HepG2 (cell line): Measurements from ENCODE around the gene LRRC72.

ENCODE experiments used
- CBX1 ChIP-seq: IDR thresholded peaks from one replicate; pipeline ENCODE4 v1.6.1; 2016; ENCODE audit warnings: antibody characterized with exemption, low read depth
- GTF2F1 ChIP-seq: fragments of 150-350 bp; IDR thresholded peaks from 2 replicates; pipeline ENCODE4 v1.6.1; 2014; ENCODE audit warnings: low read length
- GTF3A ChIP-seq: sonication (generic); formaldehyde crosslinking; conservative IDR thresholded peaks from 2 replicates; pipeline ENCODE4 v1.4.0; 2020; ENCODE audit warnings: mild to moderate bottlenecking, missing genetic modification reagents
- KDM1A ChIP-seq: IDR thresholded peaks from 2 replicates; pipeline ENCODE4 v1.6.1; 2016; ENCODE audit warnings: missing compliant biosample characterization
- NFE2L2 ChIP-seq: fragments of 150-350 bp; IDR thresholded peaks from 2 replicates; pipeline ENCODE4 v1.6.1; 2014; ENCODE audit warnings: low read length
- SMC3 ChIP-seq: IDR thresholded peaks from 2 replicates; pipeline ENCODE4 v1.6.1; 2011; ENCODE audit warnings: low read length, improper control_type of control experiment
- TRIM24 ChIP-seq: sonication (generic); formaldehyde crosslinking; IDR thresholded peaks from 2 replicates; pipeline ENCODE4 v1.8.0; 2022; ENCODE audit warnings: mild to moderate bottlenecking, missing genetic modification reagents
- TF ChIP-seq, protein P1 (sequence below): sonication (generic); formaldehyde crosslinking; IDR thresholded peaks from 2 replicates; pipeline ENCODE4 v1.5.0; 2020; ENCODE audit warnings: mild to moderate bottlenecking, missing genetic modification reagents, moderate library complexity
- TF ChIP-seq, protein P2 (sequence below): sonication (generic); formaldehyde crosslinking; conservative IDR thresholded peaks from 2 replicates; pipeline ENCODE4 v1.4.0; 2020; ENCODE audit warnings: missing genetic modification reagents
- TF ChIP-seq, protein P3 (sequence below): sonication (generic); formaldehyde crosslinking; IDR thresholded peaks from 2 replicates; pipeline ENCODE4 v1.4.0; 2020; ENCODE audit warnings: missing genetic modification reagents; ENCODE audit errors: not compliant biosample characterization
- TF ChIP-seq, protein P4 (sequence below): sonication (generic); formaldehyde crosslinking; IDR thresholded peaks from 2 replicates; pipeline ENCODE4 v1.8.1; 2023; ENCODE audit warnings: missing genetic modification reagents, inconsistent platforms, borderline replicate concordance

DNA sequence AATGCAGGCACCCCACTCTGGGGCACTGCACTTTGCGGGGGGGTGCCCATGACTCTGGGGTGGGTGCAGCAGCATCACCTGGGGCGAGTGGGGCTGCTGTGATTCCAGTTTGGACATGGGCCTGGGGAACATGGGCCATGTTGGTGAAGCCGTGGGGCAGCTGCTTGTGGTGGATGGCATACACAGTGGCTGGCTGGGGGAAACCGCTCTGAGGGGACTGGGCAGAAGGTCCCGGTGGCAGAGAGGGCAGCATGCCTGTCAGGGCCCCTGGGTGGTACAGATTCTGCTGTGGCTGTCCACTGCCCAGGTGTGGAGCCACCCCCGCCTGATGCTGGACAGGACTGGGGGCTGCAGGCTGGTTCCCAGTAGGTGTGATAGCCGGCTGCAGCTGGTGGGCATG is 57.2 kb downstream of the LRRC72 start:
- no peak for TF ChIP-seq GTF3A (CRISPR knock-in tag)
- TF ChIP-seq, protein P1, sequence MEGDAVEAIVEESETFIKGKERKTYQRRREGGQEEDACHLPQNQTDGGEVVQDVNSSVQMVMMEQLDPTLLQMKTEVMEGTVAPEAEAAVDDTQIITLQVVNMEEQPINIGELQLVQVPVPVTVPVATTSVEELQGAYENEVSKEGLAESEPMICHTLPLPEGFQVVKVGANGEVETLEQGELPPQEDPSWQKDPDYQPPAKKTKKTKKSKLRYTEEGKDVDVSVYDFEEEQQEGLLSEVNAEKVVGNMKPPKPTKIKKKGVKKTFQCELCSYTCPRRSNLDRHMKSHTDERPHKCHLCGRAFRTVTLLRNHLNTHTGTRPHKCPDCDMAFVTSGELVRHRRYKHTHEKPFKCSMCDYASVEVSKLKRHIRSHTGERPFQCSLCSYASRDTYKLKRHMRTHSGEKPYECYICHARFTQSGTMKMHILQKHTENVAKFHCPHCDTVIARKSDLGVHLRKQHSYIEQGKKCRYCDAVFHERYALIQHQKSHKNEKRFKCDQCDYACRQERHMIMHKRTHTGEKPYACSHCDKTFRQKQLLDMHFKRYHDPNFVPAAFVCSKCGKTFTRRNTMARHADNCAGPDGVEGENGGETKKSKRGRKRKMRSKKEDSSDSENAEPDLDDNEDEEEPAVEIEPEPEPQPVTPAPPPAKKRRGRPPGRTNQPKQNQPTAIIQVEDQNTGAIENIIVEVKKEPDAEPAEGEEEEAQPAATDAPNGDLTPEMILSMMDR, result no peak
- no peak for TF ChIP-seq KDM1A (CRISPR knock-in tag)
- TF ChIP-seq GTF2F1, result no peak
- TF ChIP-seq, protein P2, sequence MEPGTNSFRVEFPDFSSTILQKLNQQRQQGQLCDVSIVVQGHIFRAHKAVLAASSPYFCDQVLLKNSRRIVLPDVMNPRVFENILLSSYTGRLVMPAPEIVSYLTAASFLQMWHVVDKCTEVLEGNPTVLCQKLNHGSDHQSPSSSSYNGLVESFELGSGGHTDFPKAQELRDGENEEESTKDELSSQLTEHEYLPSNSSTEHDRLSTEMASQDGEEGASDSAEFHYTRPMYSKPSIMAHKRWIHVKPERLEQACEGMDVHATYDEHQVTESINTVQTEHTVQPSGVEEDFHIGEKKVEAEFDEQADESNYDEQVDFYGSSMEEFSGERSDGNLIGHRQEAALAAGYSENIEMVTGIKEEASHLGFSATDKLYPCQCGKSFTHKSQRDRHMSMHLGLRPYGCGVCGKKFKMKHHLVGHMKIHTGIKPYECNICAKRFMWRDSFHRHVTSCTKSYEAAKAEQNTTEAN, result no peak
- TF ChIP-seq NFE2L2, result no peak
- TF ChIP-seq, protein P3, sequence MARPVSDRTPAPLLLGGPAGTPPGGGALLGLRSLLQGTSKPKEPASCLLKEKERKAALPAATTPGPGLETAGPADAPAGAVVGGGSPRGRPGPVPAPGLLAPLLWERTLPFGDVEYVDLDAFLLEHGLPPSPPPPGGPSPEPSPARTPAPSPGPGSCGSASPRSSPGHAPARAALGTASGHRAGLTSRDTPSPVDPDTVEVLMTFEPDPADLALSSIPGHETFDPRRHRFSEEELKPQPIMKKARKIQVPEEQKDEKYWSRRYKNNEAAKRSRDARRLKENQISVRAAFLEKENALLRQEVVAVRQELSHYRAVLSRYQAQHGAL (CRISPR knock-in tag), result no peak
- TF ChIP-seq CBX1, result no peak
- TF ChIP-seq SMC3, result no peak
- TF ChIP-seq TRIM24 (CRISPR knock-in tag), result no peak
- TF ChIP-seq, protein P4, sequence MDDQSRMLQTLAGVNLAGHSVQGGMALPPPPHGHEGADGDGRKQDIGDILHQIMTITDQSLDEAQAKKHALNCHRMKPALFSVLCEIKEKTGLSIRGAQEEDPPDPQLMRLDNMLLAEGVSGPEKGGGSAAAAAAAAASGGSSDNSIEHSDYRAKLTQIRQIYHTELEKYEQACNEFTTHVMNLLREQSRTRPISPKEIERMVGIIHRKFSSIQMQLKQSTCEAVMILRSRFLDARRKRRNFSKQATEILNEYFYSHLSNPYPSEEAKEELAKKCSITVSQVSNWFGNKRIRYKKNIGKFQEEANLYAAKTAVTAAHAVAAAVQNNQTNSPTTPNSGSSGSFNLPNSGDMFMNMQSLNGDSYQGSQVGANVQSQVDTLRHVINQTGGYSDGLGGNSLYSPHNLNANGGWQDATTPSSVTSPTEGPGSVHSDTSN (CRISPR knock-in tag), result no peak
